IMR-90 (cell line): ENCODE measurements around the gene INPPL1. TPM values are rescaled to one million over a fixed set of nuclear protein-coding genes. Genes with fewer than 3 reads are reported as not detected.
"Not testable (repeated sequence)": the region's sequence is repeated elsewhere in the genome, so short reads cannot be mapped to it uniquely, and the experiment has no call there.

ENCODE experiments used
- ATAC-seq: fragments of 200-7000 bp; cut with Tn5 transposase; 2 replicates; pipeline ENCODE4 v1.9.1; 2020; ENCODE audit warnings: low read depth, mild to moderate bottlenecking, moderate library complexity
- BruUV-seq: library from RNA; stranded (reverse); fragments of 400-500 nt; replicated peaks from 2 replicates; lab custom pipeline; 2021; lab: Mats Ljungman, UMichigan
- CTCF ChIA-PET: fragments of 300-600 bp; formaldehyde crosslinking; extraction: SDS; loops from one replicate; lab custom pipeline; 2021; ENCODE audit warnings: antibody characterized with exemption; lab: Yijun Ruan, JAX
- POLR2A ChIA-PET: fragments of 300-600 bp; sonication (Branson Sonifier 250); formaldehyde crosslinking; loops from one replicate; lab custom pipeline; 2022; ENCODE audit warnings: antibody characterized with exemption; ENCODE audit not compliant: unreplicated experiment; lab: Charles Lee
- DNase-seq: peaks from one replicate; pipeline ENCODE4 v3.0.0; 2013
- H2AFZ ChIP-seq: replicated peaks from 2 replicates; pipeline ENCODE3; 2013; ENCODE audit warnings: low read length, mild to moderate bottlenecking; ENCODE audit not compliant: poor library complexity
- H2AK5ac ChIP-seq: 2 replicates; pipeline ENCODE4 v1.6.1; 2013; ENCODE audit warnings: low read depth, low read length, inconsistent platforms
- H2AK9ac ChIP-seq: replicated peaks from 2 replicates; pipeline ENCODE3; 2013; ENCODE audit warnings: mild to moderate bottlenecking, low read depth, low read length, moderate library complexity; ENCODE audit not compliant: poor library complexity
- H2BK120ac ChIP-seq: 2 replicates; pipeline ENCODE4 v1.6.1; 2013; ENCODE audit warnings: low read depth, low read length, inconsistent platforms
- H2BK15ac ChIP-seq: 3 replicates; pipeline ENCODE4 v1.6.1; 2013; ENCODE audit warnings: low read depth, low read length, inconsistent platforms
- H2BK20ac ChIP-seq: 2 replicates; pipeline ENCODE4 v1.6.1; 2013; ENCODE audit warnings: low read depth, mild to moderate bottlenecking, inconsistent platforms, low read length, moderate library complexity
- H2BK5ac ChIP-seq: 2 replicates; pipeline ENCODE4 v1.6.1; 2013; ENCODE audit warnings: mild to moderate bottlenecking, low read depth, low read length, inconsistent platforms; ENCODE audit not compliant: poor library complexity, severe bottlenecking
- H3K14ac ChIP-seq: replicated peaks from 2 replicates; pipeline ENCODE4 v1.6.1; 2013; ENCODE audit warnings: low read depth, low read length, inconsistent platforms
- H3K18ac ChIP-seq: 2 replicates; pipeline ENCODE4 v1.6.1; 2013; ENCODE audit warnings: low read depth, low read length, control low read depth
- H3K23ac ChIP-seq: 2 replicates; pipeline ENCODE4 v1.6.1; 2013; ENCODE audit warnings: low read depth, low read length, inconsistent platforms
- H3K27ac ChIP-seq: 2 replicates; pipeline ENCODE4 v1.5.1; 2013; ENCODE audit warnings: mild to moderate bottlenecking, control low read depth, low read length; ENCODE audit not compliant: insufficient read depth
- H3K27me3 ChIP-seq: 2 replicates; pipeline ENCODE4 v1.6.1; 2013; ENCODE audit warnings: low read length; ENCODE audit not compliant: control insufficient read depth, insufficient read depth
- H3K36me3 ChIP-seq: 2 replicates; pipeline ENCODE4 v1.6.1; 2013; ENCODE audit warnings: low read length, mixed read lengths; ENCODE audit not compliant: control insufficient read depth, insufficient read depth
- H3K4ac ChIP-seq: 2 replicates; pipeline ENCODE4 v1.6.1; 2013; ENCODE audit warnings: low read depth, low read length, inconsistent platforms
- H3K4me1 ChIP-seq: 2 replicates; pipeline ENCODE4 v1.6.1; 2013; ENCODE audit warnings: low read length, mixed read lengths; ENCODE audit not compliant: control insufficient read depth, insufficient read depth
- H3K4me2 ChIP-seq: 2 replicates; pipeline ENCODE4 v1.6.1; 2013; ENCODE audit warnings: low read depth, mild to moderate bottlenecking, control low read depth, low read length, moderate library complexity
- H3K4me3 ChIP-seq: 2 replicates; pipeline ENCODE4 v1.5.1; 2013; ENCODE audit warnings: low read depth, mild to moderate bottlenecking, control low read depth, low read length, moderate library complexity; ENCODE audit not compliant: insufficient read depth
- H3K56ac ChIP-seq: 2 replicates; pipeline ENCODE4 v1.6.1; 2013; ENCODE audit warnings: low read length, inconsistent platforms; ENCODE audit not compliant: insufficient read depth; ENCODE audit errors: extremely low read depth
- H3K79me1 ChIP-seq, 2 experiments: 2 replicates each; pipeline ENCODE4 v1.6.1; 2013; ENCODE audit warnings: low read length in 2 of 2, inconsistent platforms in 1 of 2, low read depth in 1 of 2
- H3K9ac ChIP-seq: 2 replicates; pipeline ENCODE4 v1.6.1; 2013; ENCODE audit warnings: low read depth, low read length, control low read depth
- H3K9me1 ChIP-seq: 2 replicates; pipeline ENCODE4 v1.6.1; 2013; ENCODE audit warnings: low read length, inconsistent platforms; ENCODE audit not compliant: insufficient read depth
- H3K9me3 ChIP-seq: 2 replicates; pipeline ENCODE4 v1.6.1; 2013; ENCODE audit warnings: low read length; ENCODE audit not compliant: control insufficient read depth, insufficient read depth
- H4K20me1 ChIP-seq: 2 replicates; pipeline ENCODE4 v1.6.1; 2013; ENCODE audit warnings: low read length, inconsistent platforms; ENCODE audit not compliant: insufficient read depth
- H4K5ac ChIP-seq: 2 replicates; pipeline ENCODE4 v1.6.1; 2013; ENCODE audit warnings: mild to moderate bottlenecking, low read depth, low read length, control low read depth
- H4K8ac ChIP-seq, 2 experiments: 2 replicates each; pipeline ENCODE4 v1.6.1; 2013; ENCODE audit warnings: low read depth in 2 of 2, low read length in 2 of 2, control low read depth in 1 of 2, inconsistent platforms in 1 of 2
- H4K91ac ChIP-seq: 2 replicates; pipeline ENCODE4 v1.6.1; 2013; ENCODE audit warnings: low read depth, low read length, inconsistent platforms; ENCODE audit not compliant: insufficient read depth
- WGBS, 2 experiments: methylation state at CpG; one replicate each; pipeline versions ENCODE4 v1.1.5 to v1.1.7; 2013; ENCODE audit warnings: missing lambda C conversion rate in 2 of 2; ENCODE audit not compliant: insufficient read length in 1 of 2; ENCODE audit errors: extremely low coverage in 2 of 2; 5-methylcytosine and 5-hydroxymethylcytosine counted together
- dilution Hi-C: fragments of 300-500 bp; cut with HindIII; formaldehyde crosslinking; loops from one replicate; pipeline ENCODE4 v1.14.3; 2018; ENCODE audit warnings: low sequenced_read_pairs; ENCODE audit not compliant: unreplicated experiment
- in situ Hi-C: fragments of 300-500 bp; cut with MboI; formaldehyde crosslinking; loops from 3 replicates; pipeline ENCODE4 v1.14.3; 2019; ENCODE audit warnings: low sequenced_read_pairs, inconsistent platforms, mixed read lengths
- intact Hi-C: fragments of 100-400 bp; cut with micrococcal nuclease; formaldehyde crosslinking; loops from 2 replicates; pipeline ENCODE4 v1.10.0; 2022
- polyA plus RNA-seq, 3 experiments: library from polyadenylated mRNA; depleted of rRNA; stranded (reverse); fragments of >200 nt; gene quantifications; 2 replicates each; pipeline ENCODE4 v1.2.3, GENCODE V29; 2012; ENCODE audit warnings: low replicate concordance in 1 of 3
- total RNA-seq: library from RNA; depleted of rRNA; stranded (reverse); fragments of >200 nt; gene quantifications from 2 replicates; pipeline ENCODE4 v1.2.3, GENCODE V29; 2012

INPPL1 gene
- total and polyA plus RNA-seq, 2 of the 4 experiments (the other 2 are of a cell fraction) = 27.4 to 105 TPM

- H3K79me1 ChIP-seq, H2AK5ac ChIP-seq, H3K4me2 ChIP-seq, H2BK15ac ChIP-seq, dilution Hi-C loops, H4K20me1 ChIP-seq, POLR2A ChIA-PET, H3K14ac ChIP-seq, H3K9me1 ChIP-seq, CTCF ChIA-PET, H2BK120ac ChIP-seq, H3K27ac ChIP-seq, in situ Hi-C loops, BruUV-seq, H3K4me3 ChIP-seq, H3K9ac ChIP-seq, DNase-seq, H3K4me1 ChIP-seq, H3K36me3 ChIP-seq, ATAC-seq, H2AK9ac ChIP-seq, H2BK20ac ChIP-seq, H4K91ac ChIP-seq, H3K23ac ChIP-seq, H3K18ac ChIP-seq, H4K5ac ChIP-seq, H3K9me3 ChIP-seq, H3K56ac ChIP-seq, H4K8ac ChIP-seq, H3K4ac ChIP-seq, H2BK5ac ChIP-seq, intact Hi-C loops, H2AFZ ChIP-seq: not testable (repeated sequence)
- no CpG with 5 or more reads among the region's 5 CpGs for WGBS, 2 experiments
- H3K27me3 ChIP-seq = peaks cover 12% of the 10 kb centered on the region
Measured at GRCh38 chr11:72266960-72267359, 42.4 kb downstream of the INPPL1 start.
